SK-N-SH treated with all-trans-retinoic acid at 6 μM for 48 hours (cell line): Measurements from ENCODE around the gene TRAPPC4.

ENCODE experiments used
- CREB5 ChIP-seq: fragments of 250-450 bp; sonication (Bioruptor Pico); IDR thresholded peaks from 2 replicates; pipeline ENCODE4 v1.5.1; 2020; ENCODE audit warnings: low read depth, mild to moderate bottlenecking, moderate library complexity
- PATZ1 ChIP-seq: fragments of 250-450 bp; sonication (Bioruptor Pico); IDR thresholded peaks from 2 replicates; pipeline ENCODE4 v1.8.0; 2020; ENCODE audit warnings: mild to moderate bottlenecking, moderate library complexity, borderline replicate concordance
- ZFP30 ChIP-seq: fragments of 450-650 bp; formaldehyde crosslinking; IDR thresholded peaks from 2 replicates; pipeline ENCODE4 v1.5.0; 2022; ENCODE audit warnings: mild to moderate bottlenecking, moderate library complexity

GRCh38 chr11:119019996-119020395, 1.4 kb downstream of the TRAPPC4 start:
- TF ChIP-seq CREB5 (no peak), ZFP30 (CRISPR knock-in tag) (no peak), PATZ1 (CRISPR knock-in tag) (no peak)
